HG02884 (cell line): Measurements from ENCODE around the gene RAD23B.

Experiments
- ATAC-seq: cut with Tn5 transposase; IDR thresholded peaks from one replicate; pipeline ENCODE4 v1.9.1; 2021; ENCODE audit warnings: mild to moderate bottlenecking, moderate library complexity; ENCODE audit not compliant: unreplicated experiment

The RAD23B gene

DNA sequence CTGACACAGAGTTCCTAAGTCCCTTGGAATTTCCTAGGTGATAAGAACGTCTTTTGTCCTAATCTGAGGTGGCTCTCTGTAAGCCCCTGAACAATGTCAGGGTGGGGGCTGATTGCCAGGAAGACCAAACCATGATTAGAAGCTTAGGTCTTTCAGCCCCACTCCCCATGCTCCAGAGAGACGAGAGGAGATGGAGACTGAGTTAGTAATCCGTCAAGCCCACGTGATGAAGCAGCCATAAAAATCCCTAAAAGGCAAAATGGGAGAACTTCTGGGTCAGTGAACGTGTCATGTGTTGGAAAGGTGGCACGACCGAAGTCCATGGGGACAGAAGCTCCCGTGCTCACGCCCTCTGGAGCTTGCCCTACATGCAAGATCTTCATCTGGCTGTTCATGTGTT is 85.6 kb downstream of the RAD23B start:
- no peak for ATAC-seq

DNA sequence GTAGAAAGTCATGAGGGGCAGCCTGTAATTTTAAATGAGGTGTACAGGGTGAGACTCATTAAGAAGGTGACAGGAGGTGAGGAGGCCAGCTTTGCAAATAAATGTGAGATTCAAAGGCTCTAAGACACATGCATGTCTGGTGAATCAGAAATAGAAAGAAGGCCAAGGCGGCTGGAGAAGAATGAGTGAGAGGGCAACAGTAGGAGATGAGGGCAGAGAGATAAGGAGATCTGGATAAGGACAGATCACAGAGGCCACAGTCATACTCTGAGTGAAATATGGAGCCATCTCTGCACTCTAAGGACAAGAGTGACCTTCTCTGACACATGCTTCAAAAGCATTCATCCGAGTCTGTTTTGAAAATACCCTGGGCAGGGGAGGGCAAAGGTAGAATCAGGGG is 90.7 kb downstream of the RAD23B start:
- ATAC-seq = no peak

DNA sequence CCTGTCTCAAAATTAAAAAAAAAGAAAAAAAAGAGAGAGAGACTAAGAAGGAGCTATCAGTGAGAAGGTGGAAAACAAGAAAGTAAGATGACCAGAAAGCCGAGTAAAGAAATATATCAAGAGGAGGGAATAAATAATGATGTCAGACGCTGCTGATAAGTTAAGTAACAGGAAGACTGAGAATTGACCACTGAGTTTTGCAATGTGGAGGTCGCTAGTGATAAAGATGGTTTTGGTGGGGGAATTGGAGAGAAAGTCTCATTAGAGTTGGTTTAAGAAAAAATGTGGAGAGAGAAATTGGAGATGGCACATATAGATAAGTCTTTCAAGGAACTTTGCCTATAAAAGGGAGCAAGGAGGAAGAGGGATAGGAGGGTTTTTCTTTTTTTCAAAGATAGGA is 91.9 kb downstream of the RAD23B start:
- no peak for ATAC-seq

DNA sequence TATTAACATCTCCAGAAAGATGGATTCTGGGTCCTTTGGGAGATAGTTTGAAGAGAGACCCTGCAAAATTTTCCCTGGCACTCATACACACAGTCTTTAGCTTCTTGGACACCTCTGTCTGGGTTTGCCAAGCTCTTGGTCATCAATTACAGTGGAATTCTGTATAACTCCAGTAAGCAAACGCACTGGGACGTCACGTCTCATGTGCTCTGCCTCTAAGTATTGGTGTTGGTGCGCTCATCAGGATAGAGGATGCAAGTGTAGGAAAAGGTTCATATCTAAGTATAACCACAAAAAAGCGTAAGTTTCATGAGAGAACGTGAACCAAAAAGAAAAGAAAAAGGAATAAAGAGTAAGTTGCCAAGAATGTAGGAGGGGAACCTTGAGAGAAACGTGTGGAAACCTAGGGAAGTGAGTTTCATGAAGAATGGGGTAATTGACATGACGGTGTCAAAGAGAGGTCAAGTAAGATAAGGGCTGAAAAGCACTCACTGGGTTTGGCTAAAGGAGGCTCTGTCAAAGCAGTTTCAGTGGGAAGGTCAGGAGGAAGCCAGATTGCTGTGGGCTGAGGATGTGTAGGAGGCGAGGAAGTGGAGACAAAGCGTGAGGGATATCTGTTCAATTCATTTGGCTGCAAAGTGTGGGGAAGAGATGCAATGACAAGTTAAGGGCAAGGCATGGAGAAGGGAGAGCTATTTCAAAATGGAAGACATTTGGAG is 92.7 kb downstream of the RAD23B start:
- no peak for ATAC-seq

- no peak for ATAC-seq
Measured at GRCh38 chr9:107378006-107378405, 94.9 kb downstream of the RAD23B start.
